Heart left ventricle (tissue), 13 donors: Measurements from ENCODE around the gene EVL.

Experiments used
- POLR2A ChIP-seq, 2 donors: fragments of 450-650 bp; IDR thresholded peaks; one replicate each; pipeline ENCODE4 v1.6.1; 2017; ENCODE audit warnings: antibody characterized with exemption in 2 of 2, mild to moderate bottlenecking in 2 of 2, moderate library complexity in 2 of 2
- TF ChIP-seq, protein P1 (sequence below), 12 donors: fragments of 200-600 bp; sonication (generic) in 4 of 12; IDR thresholded peaks; one replicate each; pipeline versions ENCODE4 v1.5.0 to v1.8.0; 2018 to 2022; ENCODE audit warnings: antibody characterized with exemption in 12 of 12, mild to moderate bottlenecking in 5 of 12
- donor health status: ischemic (EF 13 %, LVEDD 7.1; RV severe dilation, severe dysfunction).
- donor health status: DM: no; HTN: yes; CAD: no.
- donor health status: DM: no; HTN: no; CAD: no.
- donor health status: ischemic (EF 25% LVEDD 6.9; RV normal size, moderate dysfunction).
- donor health status: ischemic (EF 25% LVEDD 5.7; RV mildly dilated, moderate dysfunction).
- donor health status: ischemic (EF 35%, LVEDD 5.7; RV mildly dilated, moderate dysfunction).
- donor health status: nonischemic (EF 11% LVEDD 7.7; RV severe dilation, severe dysfunction).
- donor health status: DM: yes; HTN: yes; CAD: no.
- donor health status: PGD.
- donor health status: ischemic (EF 29% LVEDD 5.4; RV normal size, mild dysfunction).
- donor health status: nonischemic (EF 23%, LVEDD 6.1; RV moderate dilation, normal function).

DNA sequence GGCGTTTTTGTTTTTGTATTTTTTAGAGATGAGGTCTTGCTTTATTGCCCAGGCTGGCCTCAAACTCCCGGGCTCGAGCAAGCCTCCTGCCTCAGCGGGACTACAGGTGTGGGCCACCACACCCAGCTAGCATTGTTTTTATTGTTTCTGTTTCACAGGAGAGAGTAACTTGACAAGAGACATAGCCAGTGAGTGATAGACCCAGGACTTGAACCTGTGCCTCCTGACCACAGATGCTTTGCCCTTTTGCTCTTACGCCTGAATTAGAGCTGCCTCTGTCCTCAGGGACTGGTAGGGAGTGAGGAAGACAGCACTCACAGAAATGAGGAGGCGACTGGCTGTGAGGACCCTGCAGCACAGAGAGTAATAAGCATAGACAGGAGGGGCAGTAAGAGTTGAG is 2.3 kb downstream of the EVL start:
- TF ChIP-seq, protein P1, sequence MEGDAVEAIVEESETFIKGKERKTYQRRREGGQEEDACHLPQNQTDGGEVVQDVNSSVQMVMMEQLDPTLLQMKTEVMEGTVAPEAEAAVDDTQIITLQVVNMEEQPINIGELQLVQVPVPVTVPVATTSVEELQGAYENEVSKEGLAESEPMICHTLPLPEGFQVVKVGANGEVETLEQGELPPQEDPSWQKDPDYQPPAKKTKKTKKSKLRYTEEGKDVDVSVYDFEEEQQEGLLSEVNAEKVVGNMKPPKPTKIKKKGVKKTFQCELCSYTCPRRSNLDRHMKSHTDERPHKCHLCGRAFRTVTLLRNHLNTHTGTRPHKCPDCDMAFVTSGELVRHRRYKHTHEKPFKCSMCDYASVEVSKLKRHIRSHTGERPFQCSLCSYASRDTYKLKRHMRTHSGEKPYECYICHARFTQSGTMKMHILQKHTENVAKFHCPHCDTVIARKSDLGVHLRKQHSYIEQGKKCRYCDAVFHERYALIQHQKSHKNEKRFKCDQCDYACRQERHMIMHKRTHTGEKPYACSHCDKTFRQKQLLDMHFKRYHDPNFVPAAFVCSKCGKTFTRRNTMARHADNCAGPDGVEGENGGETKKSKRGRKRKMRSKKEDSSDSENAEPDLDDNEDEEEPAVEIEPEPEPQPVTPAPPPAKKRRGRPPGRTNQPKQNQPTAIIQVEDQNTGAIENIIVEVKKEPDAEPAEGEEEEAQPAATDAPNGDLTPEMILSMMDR (IDR thresholded peaks at IDR 0.05), result no peak
- TF ChIP-seq POLR2A (IDR thresholded peaks at IDR 0.05), result no peak
